Keratinocyte (primary cell): ENCODE data around the gene RRP9. TPM values are rescaled to one million over a fixed set of nuclear protein-coding genes. Genes with fewer than 3 reads are reported as not detected.

Source experiments
- DNase-seq: peaks from one replicate; pipeline ENCODE4 v3.0.0-alpha.2; 2011; ENCODE audit warnings: low read depth, missing footprints, low spot score
- FAIRE-seq: peaks from 2 replicates; lab custom pipeline; 2011; peaks lifted over from hg19 to GRCh38; lab: Jason Lieb, UNC
- H2AFZ ChIP-seq: 2 replicates; pipeline ENCODE4 v1.6.0; 2012; ENCODE audit warnings: low read length, control low read depth, inconsistent platforms; ENCODE audit not compliant: control insufficient read depth
- H3K27ac ChIP-seq: 2 replicates; pipeline ENCODE4 v1.5.1; 2011; ENCODE audit warnings: low read length; ENCODE audit not compliant: control insufficient read depth, insufficient read depth
- H3K27me3 ChIP-seq: 3 replicates; pipeline ENCODE4 v1.6.0; 2011; ENCODE audit warnings: low read length; ENCODE audit not compliant: control insufficient read depth, insufficient read depth; ENCODE audit errors: extremely low read depth
- H3K36me3 ChIP-seq, 2 experiments: 2 replicates in 1 of 2; 3 replicates in 1 of 2; pipeline ENCODE4 v1.5.1; 2011; ENCODE audit warnings: low read length in 2 of 2, mild to moderate bottlenecking in 1 of 2; ENCODE audit not compliant: control insufficient read depth in 2 of 2, insufficient read depth in 2 of 2; ENCODE audit errors: extremely low read depth in 1 of 2
- H3K4me1 ChIP-seq: 3 replicates; pipeline ENCODE4 v1.5.1; 2011; ENCODE audit warnings: low read length; ENCODE audit not compliant: control insufficient read depth, insufficient read depth; ENCODE audit errors: extremely low read depth
- H3K4me2 ChIP-seq: 3 replicates; pipeline ENCODE4 v1.6.0; 2011; ENCODE audit warnings: low read depth, low read length; ENCODE audit not compliant: control insufficient read depth, insufficient read depth; ENCODE audit errors: extremely low read depth
- H3K4me3 ChIP-seq, 3 experiments: fragments of 200-600 bp in 1 of 3; sonication (generic) in 1 of 3; 2 replicates in 2 of 3; 3 replicates in 1 of 3; pipeline ENCODE4 v1.5.1; 2011 to 2016; ENCODE audit warnings: low read length in 3 of 3, mild to moderate bottlenecking in 3 of 3, control low read depth in 2 of 3, inconsistent platforms in 1 of 3, low read depth in 1 of 3, mixed read lengths in 1 of 3, mixed run types in 1 of 3, moderate library complexity in 1 of 3; ENCODE audit not compliant: control insufficient read depth in 2 of 3, insufficient read depth in 2 of 3; ENCODE audit errors: extremely low read depth in 1 of 3
- H3K79me2 ChIP-seq: 2 replicates; pipeline ENCODE4 v1.6.0; 2012; ENCODE audit warnings: low read length; ENCODE audit not compliant: control insufficient read depth, insufficient read depth
- H3K9ac ChIP-seq: 3 replicates; pipeline ENCODE4 v1.6.0; 2011; ENCODE audit warnings: low read length; ENCODE audit not compliant: control insufficient read depth, insufficient read depth; ENCODE audit errors: extremely low read depth
- H3K9me1 ChIP-seq: 3 replicates; pipeline ENCODE4 v1.6.0; 2011; ENCODE audit warnings: low read length; ENCODE audit not compliant: control insufficient read depth, insufficient read depth; ENCODE audit errors: extremely low read depth
- H3K9me3 ChIP-seq: 2 replicates; pipeline ENCODE4 v1.5.1; 2012; ENCODE audit warnings: low read depth, low read length; ENCODE audit not compliant: control insufficient read depth
- H4K20me1 ChIP-seq: 3 replicates; pipeline ENCODE4 v1.6.0; 2011; ENCODE audit warnings: low read length; ENCODE audit not compliant: control insufficient read depth, insufficient read depth; ENCODE audit errors: extremely low read depth
- CTCF ChIP-seq, 3 experiments: IDR thresholded peaks in 1 of 3; conservative IDR thresholded peaks in 1 of 3; optimal IDR thresholded peaks in 1 of 3; 2 replicates in 2 of 3; 3 replicates in 1 of 3; pipeline versions ENCODE3 to v1.5.1; 2011; ENCODE audit warnings: low read length in 3 of 3, mild to moderate bottlenecking in 3 of 3, moderate library complexity in 2 of 3, control low read depth in 1 of 3, inconsistent platforms in 1 of 3; ENCODE audit not compliant: insufficient read depth in 2 of 3; ENCODE audit errors: extremely low read depth in 1 of 3
- EZH2 ChIP-seq: IDR thresholded peaks from one replicate; pipeline ENCODE4 v1.6.1; 2012; ENCODE audit warnings: inconsistent platforms, mild to moderate bottlenecking, low read length, moderate library complexity
- dilution Hi-C: fragments of 300-500 bp; cut with MboI; formaldehyde crosslinking; loops from one replicate; pipeline ENCODE4 v1.7.0; 2020; ENCODE audit warnings: low sequenced_read_pairs; ENCODE audit not compliant: extremely low pct_ligation_motif_present
- polyA plus RNA-seq, 5 experiments: library from polyadenylated mRNA; depleted of rRNA in 3 of 5; stranded (reverse) in 3 of 5; stranded (forward) in 1 of 5; unstranded in 1 of 5; fragments of >200 nt; gene quantifications; 1 replicate in 1 of 5; 2 replicates in 3 of 5; 3 replicates in 1 of 5; pipeline versions ENCODE4 v1.2.1 to v1.2.3, GENCODE V29; 2011 to 2012; ENCODE audit warnings: missing spikeins in 2 of 5, low read depth in 1 of 5, low replicate concordance in 1 of 5
- small RNA-seq, 3 experiments: library from RNA; depleted of rRNA; stranded (forward); fragments of <200 nt; gene quantifications; one replicate each; pipeline ENCODE3, GENCODE V24; 2012; ENCODE audit warnings: low read depth in 3 of 3, low replicate concordance in 1 of 3; ENCODE audit not compliant: insufficient read length in 3 of 3

RRP9 gene
- polyA plus RNA-seq, 1 donor (not counting 4 experiments of a cell fraction or from before 2014, with no cell fraction given) = 21.8 TPM

- Histone ChIP-seq H3K79me2 (no peaks in the 10 kb centered on the region), H3K27ac (no peak overlapping the region), H2AFZ (no peak overlapping the region), H3K4me1 (no peaks in the 10 kb centered on the region), H3K27me3 (peaks cover 8% of the 10 kb centered on the region), H4K20me1 (no peaks in the 10 kb centered on the region), H3K9me3 (no peaks in the 10 kb centered on the region), H3K36me3 (no peaks in the 10 kb centered on the region), H3K4me3 (no peak overlapping the region), H3K4me2 (no peak overlapping the region), H3K9ac (no peak overlapping the region), H3K9me1 (no peaks in the 10 kb centered on the region)
- DNase-seq (no peak), FAIRE-seq (no peak)
- dilution Hi-C loops = no loop called here
- TF ChIP-seq EZH2 (no peak), CTCF (optimal IDR thresholded peaks at IDR 0.05 in 1 of 3, IDR thresholded peaks at IDR 0.05 in 1 of 3, conservative IDR thresholded peaks at IDR 0.05 in 1 of 3; ENCODE audit: extremely low read depth in 1 of 3, insufficient read depth in 2 of 3, low read length in 3 of 3) (no peak)
Observed at GRCh38 chr3:51887620-51888019, 54.1 kb downstream of the RRP9 start.

- Histone ChIP-seq H3K4me3 (no peak overlapping the region), H3K79me2 (no peaks in the 10 kb centered on the region), H3K27me3 (peaks cover 6% of the 10 kb centered on the region), H3K36me3 (no peaks in the 10 kb centered on the region), H4K20me1 (no peaks in the 10 kb centered on the region), H2AFZ (no peak overlapping the region), H3K9me1 (no peaks in the 10 kb centered on the region), H3K9me3 (no peaks in the 10 kb centered on the region), H3K27ac (no peak overlapping the region), H3K9ac (no peak overlapping the region), H3K4me2 (no peak overlapping the region), H3K4me1 (no peaks in the 10 kb centered on the region)
- dilution Hi-C loops = no loop called here
- DNase-seq (no peak), FAIRE-seq (no peak)
- TF ChIP-seq EZH2 (no peak), CTCF (optimal IDR thresholded peaks at IDR 0.05 in 1 of 3, IDR thresholded peaks at IDR 0.05 in 1 of 3, conservative IDR thresholded peaks at IDR 0.05 in 1 of 3; ENCODE audit: extremely low read depth in 1 of 3, insufficient read depth in 2 of 3, low read length in 3 of 3) (no peak)
Observed at GRCh38 chr3:51886447-51886846, 55.3 kb downstream of the RRP9 start.

Small RNA genes lying within 50 kb of the gene (small RNA-seq; reads per million reads assigned to genes)
- gene AC115284.1 = 0 reads per million in 3 experiments

Other genes with a start within 250 kb of the RRP9 start
- gene GRM2, start 234.8 kb downstream of the RRP9 start, polyA plus RNA-seq = 0.03 to 0.07 TPM (median 0.04 TPM) in 3 replicates
- not detected in 3 replicates for gene IQCF6, start 162.7 kb downstream of the RRP9 start, polyA plus RNA-seq
- not detected in 3 replicates for gene IQCF2, start 80.3 kb downstream of the RRP9 start, polyA plus RNA-seq
- not detected in 3 replicates for gene IQCF5, start 66.3 kb downstream of the RRP9 start, polyA plus RNA-seq
- 0.12 TPM in 1 of 3 replicates, not detected in the others for gene IQCF1, start 38.6 kb downstream of the RRP9 start, polyA plus RNA-seq
- gene PARP3, start 459 bp upstream of the RRP9 start, polyA plus RNA-seq = 5.4 to 9.3 TPM (median 6.4 TPM) in 3 replicates
- gene GPR62, start 13.5 kb upstream of the RRP9 start, polyA plus RNA-seq = not detected in 3 replicates
- 25.2 to 48.7 TPM (median 35.0 TPM) in 3 replicates for gene PCBP4, start 25.6 kb upstream of the RRP9 start, polyA plus RNA-seq
- gene ABHD14B, start 32.1 kb upstream of the RRP9 start, polyA plus RNA-seq = 32.8 to 57.2 TPM (median 34.7 TPM) in 3 replicates
- 6.9 to 10.6 TPM (median 7.5 TPM) in 3 replicates for gene ABHD14A, start 33.2 kb upstream of the RRP9 start, polyA plus RNA-seq
- 71.8 to 91.8 TPM (median 76.6 TPM) in 3 replicates for gene ACY1, start 41.6 kb upstream of the RRP9 start, polyA plus RNA-seq
- 1,648 to 2,317 TPM (median 2,262 TPM) in 3 replicates for gene RPL29, start 54.0 kb upstream of the RRP9 start, polyA plus RNA-seq
- 103 to 172 TPM (median 121 TPM) in 3 replicates for gene DUSP7, start 114.7 kb upstream of the RRP9 start, polyA plus RNA-seq
- gene POC1A, start 212.5 kb upstream of the RRP9 start, polyA plus RNA-seq = 7.2 to 11.5 TPM (median 11.3 TPM) in 3 replicates